Esophagus muscularis mucosa (tissue), 3 donors: ENCODE results near the gene CDH16.

Source experiments
- POLR2A ChIP-seq: fragments of 450-650 bp; IDR thresholded peaks from one replicate; pipeline ENCODE4 v1.6.1; 2017; ENCODE audit warnings: antibody characterized with exemption, moderate library complexity, mild to moderate bottlenecking, low read depth
- TF ChIP-seq, protein P1 (sequence below), 3 experiments: fragments of 200-600 bp in 2 of 3; fragments of 450-650 bp in 1 of 3; sonication (generic) in 2 of 3; IDR thresholded peaks; one replicate each; pipeline ENCODE4 v1.5.1; 2017 to 2019; ENCODE audit warnings: antibody characterized with exemption in 3 of 3, mild to moderate bottlenecking in 2 of 3, moderate library complexity in 1 of 3

DNA sequence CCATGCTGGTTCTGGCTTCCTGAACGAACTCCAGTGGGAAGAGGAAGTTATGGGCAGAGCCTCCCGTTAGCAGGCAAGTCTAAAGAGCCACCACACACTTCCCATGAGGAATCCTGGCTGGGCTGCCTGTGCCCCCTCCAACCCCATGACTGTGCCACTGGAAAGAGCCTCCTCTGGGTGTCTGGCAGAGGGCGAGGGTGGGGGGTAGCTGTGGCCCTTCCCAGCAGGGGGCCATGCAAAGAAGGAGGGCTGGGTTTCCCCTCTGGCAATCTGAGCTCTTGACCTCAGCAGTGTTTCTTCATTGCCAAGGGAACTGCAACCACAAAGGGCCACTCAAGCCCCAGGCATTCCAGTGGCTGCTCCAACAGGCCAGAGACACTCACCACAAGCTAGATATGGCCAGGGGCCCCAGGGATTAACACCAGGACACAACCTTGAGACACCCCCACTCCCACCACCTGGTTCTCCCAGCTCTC, 8.3 kb upstream of the CDH16 start:
- peak; percentile 13 for TF ChIP-seq POLR2A
- TF ChIP-seq, protein P1, sequence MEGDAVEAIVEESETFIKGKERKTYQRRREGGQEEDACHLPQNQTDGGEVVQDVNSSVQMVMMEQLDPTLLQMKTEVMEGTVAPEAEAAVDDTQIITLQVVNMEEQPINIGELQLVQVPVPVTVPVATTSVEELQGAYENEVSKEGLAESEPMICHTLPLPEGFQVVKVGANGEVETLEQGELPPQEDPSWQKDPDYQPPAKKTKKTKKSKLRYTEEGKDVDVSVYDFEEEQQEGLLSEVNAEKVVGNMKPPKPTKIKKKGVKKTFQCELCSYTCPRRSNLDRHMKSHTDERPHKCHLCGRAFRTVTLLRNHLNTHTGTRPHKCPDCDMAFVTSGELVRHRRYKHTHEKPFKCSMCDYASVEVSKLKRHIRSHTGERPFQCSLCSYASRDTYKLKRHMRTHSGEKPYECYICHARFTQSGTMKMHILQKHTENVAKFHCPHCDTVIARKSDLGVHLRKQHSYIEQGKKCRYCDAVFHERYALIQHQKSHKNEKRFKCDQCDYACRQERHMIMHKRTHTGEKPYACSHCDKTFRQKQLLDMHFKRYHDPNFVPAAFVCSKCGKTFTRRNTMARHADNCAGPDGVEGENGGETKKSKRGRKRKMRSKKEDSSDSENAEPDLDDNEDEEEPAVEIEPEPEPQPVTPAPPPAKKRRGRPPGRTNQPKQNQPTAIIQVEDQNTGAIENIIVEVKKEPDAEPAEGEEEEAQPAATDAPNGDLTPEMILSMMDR (IDR thresholded peaks at IDR 0.05): no peak
